ENCODE results near the gene DENND6B.

DENND6B gene

DNA sequence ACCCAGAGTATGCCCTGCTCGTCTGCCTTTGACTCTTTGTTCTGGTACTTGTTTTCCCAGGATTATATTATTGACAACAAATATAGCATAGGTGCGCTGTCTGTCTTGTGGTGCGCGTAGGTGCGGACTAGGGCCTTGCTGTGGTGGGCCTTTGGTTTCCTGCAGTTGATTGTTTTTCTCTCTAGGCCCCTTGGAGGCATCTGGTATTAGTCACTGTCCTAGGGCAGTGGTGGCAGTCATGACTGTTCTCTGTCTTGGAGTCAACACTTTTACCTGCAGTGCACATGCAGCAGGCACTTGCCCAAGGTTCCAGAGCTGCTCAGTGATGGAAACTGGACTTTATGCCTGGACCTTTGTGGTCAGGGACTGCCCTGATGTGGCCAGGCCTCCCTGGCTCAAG is 34.9 kb upstream of the DENND6B start:
- no peak for TF ChIP-seq CTCF (conservative IDR thresholded peaks at IDR 0.05; ENCODE audit: low read length)
- H3K4me3 ChIP-seq (ENCODE audit: low read length): no peak overlapping the region
- DNase-seq (ENCODE audit: low read depth): no peak

DNA sequence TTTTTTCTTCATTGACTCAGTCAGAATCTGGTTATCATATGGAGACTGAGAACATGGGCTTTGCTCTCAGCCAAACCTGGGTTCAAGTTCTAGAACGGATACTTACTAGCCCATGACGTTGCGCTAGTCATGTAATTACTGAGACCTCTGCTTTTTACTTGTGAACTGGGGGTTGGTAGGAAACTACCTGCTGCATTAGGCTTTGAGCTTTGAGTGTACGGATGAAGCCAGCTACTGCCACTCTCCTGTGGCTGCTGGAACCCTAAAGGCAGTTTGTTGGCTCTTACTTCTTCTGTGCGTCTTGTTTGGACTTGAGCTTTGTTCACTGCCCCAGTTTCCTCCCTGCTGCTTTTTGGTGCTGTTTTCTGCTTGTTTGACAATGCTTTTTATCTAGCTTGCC is 34.4 kb upstream of the DENND6B start:
- H3K4me3 ChIP-seq (ENCODE audit: low read length): no peak overlapping the region
- no peak for TF ChIP-seq CTCF (conservative IDR thresholded peaks at IDR 0.05; ENCODE audit: low read length)
- DNase-seq (ENCODE audit: low read depth): no peak

DNA sequence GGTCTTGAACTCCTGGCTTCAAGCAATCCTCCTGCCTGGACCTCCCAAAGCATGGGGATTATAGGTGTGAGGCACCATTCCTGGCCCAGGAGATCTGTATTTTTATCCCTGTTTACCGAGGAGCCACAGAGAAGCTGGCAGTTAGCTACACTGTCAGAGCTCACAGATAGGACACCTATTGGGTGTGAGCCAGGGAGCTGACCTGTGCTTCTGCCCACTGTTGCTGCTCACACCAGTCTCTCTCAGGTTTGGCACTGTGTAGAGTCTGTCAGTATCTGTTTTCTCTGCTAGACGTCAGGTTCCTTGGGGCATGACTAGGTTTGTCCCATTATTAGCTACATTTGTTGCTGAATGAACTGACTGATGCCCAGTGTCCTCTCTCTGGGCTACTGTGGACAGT is 33.8 kb upstream of the DENND6B start:
- no peak overlapping the region for H3K4me3 ChIP-seq (ENCODE audit: low read length)
- no peak for TF ChIP-seq CTCF (conservative IDR thresholded peaks at IDR 0.05; ENCODE audit: low read length)
- DNase-seq (ENCODE audit: low read depth): no peak

GRCh38 chr22:50357756-50358155 is 30.9 kb upstream of the DENND6B start:
- no peak for DNase-seq (ENCODE audit: low read depth)

DNA sequence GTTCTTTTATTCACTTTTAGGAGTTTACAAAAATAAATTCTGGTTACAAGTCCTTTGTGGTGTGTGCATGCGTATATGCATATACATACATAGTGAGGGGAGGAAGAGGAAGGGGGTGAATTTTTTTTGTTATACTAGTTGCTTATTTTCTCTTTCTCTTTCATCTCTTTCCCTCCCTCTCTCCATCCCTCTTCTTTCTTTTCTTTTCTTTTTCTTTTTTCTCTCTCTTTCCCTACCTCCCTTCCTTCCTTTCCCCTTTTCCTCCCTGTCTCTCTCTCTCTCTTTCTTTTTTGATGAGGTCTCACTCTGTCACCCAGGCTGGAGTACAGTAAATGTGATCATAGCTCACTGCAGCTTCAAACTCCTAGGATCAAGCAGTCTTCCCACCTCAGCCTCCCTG is 30.4 kb upstream of the DENND6B start:
- H3K4me3 ChIP-seq (ENCODE audit: low read length): no peak overlapping the region
- no peak for TF ChIP-seq CTCF (conservative IDR thresholded peaks at IDR 0.05; ENCODE audit: low read length)
- DNase-seq (ENCODE audit: low read depth): no peak

More at GRCh38 chr22:50357756-50358155, 30.9 kb upstream of the DENND6B start:
- no peak for TF ChIP-seq CTCF (conservative IDR thresholded peaks at IDR 0.05; ENCODE audit: low read length)
- H3K4me3 ChIP-seq (ENCODE audit: low read length): no peak overlapping the region

GRCh38 chr22:50356186-50356585 is 29.4 kb upstream of the DENND6B start:
- no peak for TF ChIP-seq CTCF (conservative IDR thresholded peaks at IDR 0.05; ENCODE audit: low read length)
- DNase-seq (ENCODE audit: low read depth): no peak
- no peak overlapping the region for H3K4me3 ChIP-seq (ENCODE audit: low read length)

- no peak for TF ChIP-seq CTCF (conservative IDR thresholded peaks at IDR 0.05; ENCODE audit: low read length)
- no peak overlapping the region for H3K4me3 ChIP-seq (ENCODE audit: low read length)
- DNase-seq (ENCODE audit: low read depth): no peak
Observed at GRCh38 chr22:50348058-50348457, 21.2 kb upstream of the DENND6B start.

Data from AG10803 (cell line).